ENCODE results near the gene TMEM259. TPM values are rescaled to one million over a fixed set of nuclear protein-coding genes. Genes with fewer than 3 reads are reported as not detected.

The TMEM259 gene
- polyA plus RNA-seq (ENCODE audit: low read depth in 6 of 6): 10 to 100 TPM; 37.2 to 75.5 (median 49.5) TPM

- Mint-ChIP-seq H3K27me3 (peaks cover 0 to 7% (median 0%) of the 10 kb centered on the region in 3 donors), H3K27ac (peak within 1 kb of the TSS; percentile 99 to 100 (median 100)), H3K4me1 (peaks cover 32 to 40% (median 38%) of the 10 kb centered on the region in 3 donors), H3K36me3 (no peaks in the 10 kb centered on the region), H3K4me3 (peak within 1 kb of the TSS; percentile 87 to 96 (median 94)), H3K9me3 (no peaks in the 10 kb centered on the region)
- DNase-seq: peak; percentile 98
- peak; percentile 84 to 87 for ATAC-seq (ENCODE audit: low read depth in 2 of 2)
Observed at GRCh38 chr19:1020868-1021425, at the start of gene TMEM259. TSS of gene TMEM259 (minus strand) at chr19:1021123. CDS start at chr19:1020996, 127 bp downstream.

GRCh38 chr19:1070576-1070930 is 49.6 kb upstream of the TMEM259 start:
- peak overlapping the region in 2 of 6 donors; percentile 57 to 96 for H3K27ac Mint-ChIP-seq
- peaks cover 33 to 53% (median 50%) of the 10 kb centered on the region in 3 donors for H3K4me1 Mint-ChIP-seq
- DNase-seq (no peak), ATAC-seq (ENCODE audit: low read depth in 2 of 2) (no peak)
- peaks cover 6 to 22% of the 10 kb centered on the region in 2 donors for H3K36me3 Mint-ChIP-seq
- H3K27me3 Mint-ChIP-seq: no peaks in the 10 kb centered on the region
- peak overlapping the region in 5 of 8 donors; percentile 15 to 91 (median 53) for H3K4me3 Mint-ChIP-seq
- H3K9me3 Mint-ChIP-seq: no peaks in the 10 kb centered on the region

- peak overlapping the region; percentile 61 to 98 (median 96) for H3K27ac Mint-ChIP-seq
- H3K9me3 Mint-ChIP-seq: no peaks in the 10 kb centered on the region
- H3K4me1 Mint-ChIP-seq: peaks cover 42 to 57% (median 53%) of the 10 kb centered on the region in 3 donors
- DNase-seq (peak; percentile 78), ATAC-seq (ENCODE audit: low read depth in 2 of 2) (peak; percentile 35 to 39)
- peaks cover 6 to 22% of the 10 kb centered on the region in 2 donors for H3K36me3 Mint-ChIP-seq
- H3K4me3 Mint-ChIP-seq: peak overlapping the region; percentile 81 to 98 (median 96)
- H3K27me3 Mint-ChIP-seq: no peaks in the 10 kb centered on the region
Observed at GRCh38 chr19:1069009-1069779, 48.3 kb upstream of the TMEM259 start.

GRCh38 chr19:1068009-1069001 is 47.4 kb upstream of the TMEM259 start:
- peaks cover 47 to 55% (median 50%) of the 10 kb centered on the region in 3 donors for H3K4me1 Mint-ChIP-seq
- peak overlapping the region; percentile 92 to 99 (median 97) for H3K27ac Mint-ChIP-seq
- H3K27me3 Mint-ChIP-seq: no peaks in the 10 kb centered on the region
- peaks cover 6 to 22% of the 10 kb centered on the region in 2 donors for H3K36me3 Mint-ChIP-seq
- DNase-seq: peak; percentile 52
- ATAC-seq (ENCODE audit: low read depth in 2 of 2): peak; percentile 10
- peak overlapping the region; percentile 81 to 99 (median 96) for H3K4me3 Mint-ChIP-seq
- H3K9me3 Mint-ChIP-seq: peaks cover 0 to under 1% (median 0%) of the 10 kb centered on the region in 7 donors

- DNase-seq: peak; percentile 76
- no peaks in the 10 kb centered on the region for H3K27me3 Mint-ChIP-seq
- peak overlapping the region; percentile 92 to 99 (median 96) for H3K27ac Mint-ChIP-seq
- H3K4me3 Mint-ChIP-seq: peak overlapping the region; percentile 81 to 99 (median 96)
- H3K9me3 Mint-ChIP-seq: peaks cover 0 to 2% (median 0%) of the 10 kb centered on the region in 7 donors
- peaks cover 6 to 18% of the 10 kb centered on the region in 2 donors for H3K36me3 Mint-ChIP-seq
- peak; percentile 62 to 68 for ATAC-seq (ENCODE audit: low read depth in 2 of 2)
- peaks cover 42 to 51% (median 50%) of the 10 kb centered on the region in 3 donors for H3K4me1 Mint-ChIP-seq
Observed at GRCh38 chr19:1067341-1067957, 46.5 kb upstream of the TMEM259 start.

- DNase-seq: peak; percentile 84
- peak within 1 kb of the TSS; percentile 92 to 99 (median 96) for H3K27ac Mint-ChIP-seq
- H3K4me1 Mint-ChIP-seq: peaks cover 36 to 48% (median 45%) of the 10 kb centered on the region in 3 donors
- H3K4me3 Mint-ChIP-seq: peak within 1 kb of the TSS; percentile 81 to 99 (median 96)
- peaks cover 6 to 12% of the 10 kb centered on the region in 2 donors for H3K36me3 Mint-ChIP-seq
- peak; percentile 54 for ATAC-seq (ENCODE audit: low read depth in 2 of 2)
- H3K27me3 Mint-ChIP-seq: no peaks in the 10 kb centered on the region
- H3K9me3 Mint-ChIP-seq: peaks cover 0 to 2% (median 0%) of the 10 kb centered on the region in 7 donors
Observed at GRCh38 chr19:1066748-1067340, 45.9 kb upstream of the TMEM259 start, which contains the start of gene ARHGAP45. TSS of gene ARHGAP45 (plus strand) at chr19:1067167. CDS start at chr19:1067406, 239 bp downstream.

GRCh38 chr19:1066251-1066747 is 45.4 kb upstream of the TMEM259 start:
- H3K4me1 Mint-ChIP-seq: peaks cover 33 to 45% (median 41%) of the 10 kb centered on the region in 3 donors
- no peak for DNase-seq
- peak overlapping the region; percentile 74 to 97 (median 86) for H3K4me3 Mint-ChIP-seq

GRCh38 chr19:1065606-1066109 is 44.7 kb upstream of the TMEM259 start:
- peaks cover 6 to 9% of the 10 kb centered on the region in 2 donors for H3K36me3 Mint-ChIP-seq
- H3K4me3 Mint-ChIP-seq: peak overlapping the region; percentile 50 to 97 (median 80)
- no peak for ATAC-seq (ENCODE audit: low read depth in 2 of 2)
- H3K4me1 Mint-ChIP-seq: peaks cover 33 to 45% (median 41%) of the 10 kb centered on the region in 3 donors
- H3K27ac Mint-ChIP-seq: peak overlapping the region in 4 of 6 donors; percentile 65 to 90 (median 87)
- DNase-seq: no peak
- H3K27me3 Mint-ChIP-seq: no peaks in the 10 kb centered on the region
- H3K9me3 Mint-ChIP-seq: peaks cover 0 to 2% (median 0%) of the 10 kb centered on the region in 7 donors

More at GRCh38 chr19:1066251-1066747, 45.4 kb upstream of the TMEM259 start:
- Mint-ChIP-seq H3K27ac (peak overlapping the region in 3 of 6 donors; percentile 90 to 92 (median 92)), H3K9me3 (peaks cover 0 to 2% (median 0%) of the 10 kb centered on the region in 7 donors), H3K36me3 (peaks cover 6 to 9% of the 10 kb centered on the region in 2 donors), H3K27me3 (no peaks in the 10 kb centered on the region)
- ATAC-seq (ENCODE audit: low read depth in 2 of 2): no peak

GRCh38 chr19:1064661-1065605 is 44.0 kb upstream of the TMEM259 start:
- DNase-seq (peak; percentile 58), ATAC-seq (ENCODE audit: low read depth in 2 of 2) (peak; percentile 28 to 41)
- Mint-ChIP-seq H3K4me3 (peak overlapping the region; percentile 55 to 97 (median 80)), H3K27ac (peak overlapping the region in 3 of 6 donors; percentile 56 to 84 (median 65)), H3K9me3 (peaks cover 0 to 2% (median 0%) of the 10 kb centered on the region in 7 donors), H3K4me1 (peaks cover 30 to 45% (median 41%) of the 10 kb centered on the region in 3 donors), H3K36me3 (peaks cover 6 to 9% of the 10 kb centered on the region in 2 donors), H3K27me3 (no peaks in the 10 kb centered on the region)

GRCh38 chr19:1063909-1064660 is 43.2 kb upstream of the TMEM259 start:
- peak overlapping the region in 3 of 8 donors; percentile 32 to 81 (median 61) for H3K4me3 Mint-ChIP-seq
- peak overlapping the region in 4 of 6 donors; percentile 56 to 82 (median 68) for H3K27ac Mint-ChIP-seq

More at GRCh38 chr19:1063909-1064660, 43.2 kb upstream of the TMEM259 start:
- no peak for DNase-seq
- Mint-ChIP-seq H3K4me1 (peaks cover 22 to 41% (median 35%) of the 10 kb centered on the region in 3 donors), H3K27me3 (no peaks in the 10 kb centered on the region), H3K9me3 (peaks cover 0 to 9% (median 0%) of the 10 kb centered on the region in 7 donors), H3K36me3 (peaks cover 4 to 6% of the 10 kb centered on the region in 2 donors)
- ATAC-seq (ENCODE audit: low read depth in 2 of 2): no peak

Measured in naive B cell (primary cell).